Hematopoietic multipotent progenitor cell treated with erythropoietin and hydrocortisone succinate and interleukin-3 and kit ligand, for 17 days (in vitro differentiated cells): ENCODE data around the gene NFAM1.
A peak's percentile ranks its signal among the peaks of the same experiment; 100 is the strongest.

ENCODE experiments used
- DNase-seq: peaks from one replicate; pipeline ENCODE4 v3.0.0-alpha.2; 2015; ENCODE audit warnings: low spot score

The NFAM1 gene

DNA sequence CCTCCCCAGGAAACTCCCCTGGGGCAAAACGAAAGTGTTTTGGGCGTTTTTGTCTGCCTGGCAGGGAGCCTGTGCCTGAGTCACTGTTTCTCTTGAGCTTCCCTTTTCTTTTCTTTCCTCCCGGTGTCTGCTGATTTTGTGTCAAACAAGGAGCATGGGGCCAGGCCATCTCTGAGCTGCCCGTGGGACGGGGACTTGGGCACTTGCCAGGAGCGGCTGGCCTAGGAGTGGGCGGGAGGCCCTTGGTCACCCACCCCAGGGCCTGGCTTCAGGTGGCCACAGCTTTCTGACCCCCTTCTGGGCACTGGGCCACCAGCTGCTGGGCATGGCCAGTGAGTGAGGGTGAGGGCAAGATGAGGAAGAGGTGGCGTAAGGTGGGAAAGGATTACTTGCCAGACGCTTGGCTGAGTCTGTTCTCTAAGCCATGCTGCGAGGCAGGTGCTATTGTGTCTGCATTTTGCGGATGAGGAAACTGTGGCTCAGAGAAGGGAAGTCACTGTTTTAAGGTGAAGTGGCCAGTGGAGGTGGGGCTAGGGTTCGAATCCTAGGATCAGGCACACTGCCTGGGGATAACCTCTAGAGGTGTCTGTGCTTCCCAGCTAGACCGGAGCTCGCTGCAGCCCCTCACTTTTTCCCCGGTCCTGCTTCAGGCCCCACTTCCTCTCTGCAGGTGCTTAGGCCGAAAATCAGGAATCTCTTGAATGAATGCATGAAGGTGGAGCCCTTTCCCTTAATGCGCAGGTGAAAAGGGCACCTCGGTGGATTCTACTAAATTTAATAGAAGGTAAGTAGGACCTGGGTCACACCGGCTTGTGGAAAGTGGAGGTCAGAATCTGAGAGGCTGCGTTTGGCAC lies 7.8 kb upstream of the NFAM1 start:
- DNase-seq = no peak

GRCh38 chr22:42439021-42439567 lies 6.9 kb upstream of the NFAM1 start:
- DNase-seq = no peak

DNA sequence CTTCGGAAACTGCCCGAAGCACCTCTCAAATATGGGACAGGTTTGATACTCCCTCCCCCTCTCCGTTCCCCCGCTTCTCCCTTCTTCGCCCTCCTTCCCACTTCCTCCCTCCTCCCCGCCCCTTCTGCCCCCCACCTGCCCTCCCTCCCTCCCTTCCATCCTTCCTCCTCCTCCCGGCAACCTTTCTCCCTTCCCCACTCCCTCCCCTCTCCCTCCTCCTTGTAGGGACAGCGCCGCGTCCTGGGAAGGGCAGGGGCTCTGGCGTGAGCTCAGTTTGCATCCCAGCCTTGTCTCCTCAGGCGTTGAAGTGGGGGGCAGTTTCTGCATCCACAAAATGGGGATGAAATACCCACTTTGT lies 6.1 kb upstream of the NFAM1 start:
- no peak for DNase-seq

- peak; percentile 71 for DNase-seq
These were observed 5.5 kb upstream of the NFAM1 start for GRCh38 chr22:42437488-42438292.

GRCh38 chr22:42436404-42436803 lies 4.2 kb upstream of the NFAM1 start:
- no peak for DNase-seq

GRCh38 chr22:42434748-42435425 lies 2.7 kb upstream of the NFAM1 start:
- DNase-seq = no peak

GRCh38 chr22:42433754-42434682 lies 1.8 kb upstream of the NFAM1 start:
- no peak for DNase-seq

DNA sequence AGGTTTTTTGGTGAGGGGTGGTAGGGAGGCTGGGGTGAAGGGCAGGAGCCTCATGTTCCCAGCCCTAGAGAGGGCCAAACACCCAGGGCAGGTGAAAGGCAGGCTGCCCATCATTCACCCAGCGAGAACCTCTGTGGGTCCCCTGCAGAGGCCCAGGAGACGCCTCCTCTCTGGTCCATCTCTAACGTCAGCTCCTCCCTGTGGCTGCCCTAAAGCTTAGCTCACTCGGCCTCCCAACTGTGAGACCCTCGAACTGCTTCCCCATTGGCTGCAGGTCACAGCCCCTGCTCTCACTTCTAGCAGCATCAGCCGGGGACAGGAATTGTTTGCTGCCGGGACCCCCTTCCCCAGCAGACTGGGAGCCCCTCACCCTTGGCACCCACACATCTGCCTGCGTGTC lies 615 bp upstream of the NFAM1 start:
- DNase-seq = no peak

GRCh38 chr22:42431401-42432019 lies 693 bp downstream of the NFAM1 start:
- no peak for DNase-seq

DNA sequence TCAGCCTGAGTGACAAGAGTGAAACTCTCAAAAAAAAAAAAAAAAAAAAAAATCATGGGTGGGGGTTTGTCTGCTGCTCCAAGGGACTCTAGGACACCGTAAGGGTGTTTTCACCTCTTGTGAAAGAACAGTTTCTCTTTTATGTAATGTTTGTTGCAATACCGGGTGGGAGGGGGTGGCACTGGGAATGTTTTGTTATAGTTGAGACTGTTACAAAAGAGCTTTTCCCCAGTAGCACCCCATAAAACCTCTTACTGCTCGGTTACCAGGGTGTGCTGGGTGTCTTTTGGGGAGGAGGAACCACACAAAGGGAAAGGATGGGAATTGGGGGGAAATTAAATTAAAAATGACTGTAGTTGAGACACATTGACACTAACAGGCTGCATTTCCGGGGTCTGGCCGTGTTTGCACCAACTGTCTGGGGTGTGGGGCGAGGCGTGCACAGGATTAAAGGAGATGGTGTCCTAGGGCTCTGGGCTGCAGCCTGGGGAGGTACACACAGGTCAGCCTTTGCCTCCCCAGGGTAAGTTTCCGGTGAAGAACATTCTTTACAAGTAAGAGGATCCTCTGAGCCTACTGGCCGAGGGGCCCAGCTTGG lies 1.6 kb downstream of the NFAM1 start:
- no peak for DNase-seq

DNA sequence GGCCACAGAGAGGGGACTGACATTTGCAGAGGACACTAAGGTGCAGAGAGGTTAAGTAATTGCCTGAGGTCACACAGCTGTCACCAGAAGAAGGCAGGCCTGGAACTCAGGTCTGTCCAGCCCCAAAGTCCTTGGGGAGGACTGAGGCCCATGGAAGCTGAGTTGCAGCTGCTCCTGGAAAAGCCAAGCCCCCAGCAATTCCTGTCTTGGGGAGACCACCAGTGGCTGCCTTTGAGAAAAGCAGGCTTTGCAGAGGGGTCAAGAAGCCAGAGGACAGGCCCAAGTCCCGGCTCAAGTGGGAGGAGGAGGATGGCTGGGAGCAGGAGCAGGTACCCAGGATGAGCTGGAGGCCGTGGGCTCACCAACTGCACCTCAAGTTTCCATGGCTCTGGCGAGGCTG lies 3.4 kb downstream of the NFAM1 start:
- DNase-seq = no peak

GRCh38 chr22:42428025-42428424 lies 4.2 kb downstream of the NFAM1 start:
- no peak for DNase-seq

- DNase-seq = no peak
These were observed 5.0 kb downstream of the NFAM1 start for GRCh38 chr22:42427167-42427566.

- DNase-seq = no peak
These were observed 6.2 kb downstream of the NFAM1 start for GRCh38 chr22:42425989-42426355.

DNA sequence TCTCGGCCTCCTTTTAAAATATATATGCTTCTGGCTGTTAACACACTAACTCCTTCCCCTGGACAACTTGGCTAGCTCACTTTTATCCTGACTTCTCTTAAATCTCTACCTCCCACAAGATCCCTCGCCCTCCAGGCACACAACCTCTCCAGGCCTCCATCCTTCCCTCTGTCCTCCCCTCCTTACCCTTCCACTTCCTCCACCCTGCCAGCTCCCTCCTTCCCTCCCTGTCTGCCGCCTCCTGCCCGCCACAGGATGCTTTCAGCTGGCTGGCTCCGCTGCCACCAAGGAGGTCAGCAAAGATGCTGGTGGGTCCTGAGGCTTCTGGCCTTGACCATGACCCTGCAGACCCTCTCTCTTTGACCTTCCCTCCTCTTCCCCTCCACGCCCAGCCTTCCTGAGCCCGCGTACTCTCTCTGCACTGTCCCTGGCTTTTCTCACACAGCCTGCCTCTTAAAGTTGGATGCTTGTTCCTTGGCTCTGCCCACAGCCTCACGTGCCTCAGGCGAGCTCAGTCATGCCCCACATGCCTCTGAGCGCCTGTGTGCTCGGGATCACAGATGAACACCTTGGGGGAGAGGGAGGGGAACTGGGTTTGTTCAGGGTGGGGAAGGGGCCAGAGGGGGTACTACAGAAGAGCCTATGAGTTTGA lies 6.7 kb downstream of the NFAM1 start:
- DNase-seq = no peak

DNA sequence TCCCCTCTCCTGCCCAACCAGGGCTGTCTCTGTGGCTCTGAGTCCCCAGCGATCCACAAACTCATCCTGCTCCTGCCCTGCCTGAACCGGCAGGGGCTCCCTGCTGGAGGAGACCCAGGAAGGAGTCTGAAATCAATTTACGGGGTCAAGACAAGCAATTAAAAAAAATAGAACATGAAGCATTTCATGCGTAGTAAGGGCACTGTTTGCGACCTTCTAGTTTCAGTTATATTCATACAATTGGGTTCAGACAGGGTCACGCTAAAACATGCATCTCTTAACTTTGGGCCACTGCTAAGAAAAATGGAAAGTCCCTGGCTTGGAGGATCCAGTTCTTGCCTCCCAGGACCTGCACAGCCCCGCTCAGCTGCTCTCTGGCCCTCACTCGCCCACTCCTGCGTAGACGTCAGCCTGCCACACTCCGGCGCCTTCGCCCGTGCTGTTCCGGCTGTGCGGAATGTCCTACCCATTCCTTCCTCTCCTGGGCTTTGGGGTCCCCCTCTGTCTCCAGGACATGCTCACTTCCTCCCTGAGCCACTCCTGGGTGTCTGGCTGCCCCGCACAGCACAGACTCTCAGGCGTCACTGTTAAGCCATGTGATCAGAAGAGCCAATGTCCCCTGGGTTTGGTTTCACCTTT lies 12.8 kb downstream of the NFAM1 start:
- DNase-seq = no peak

DNA sequence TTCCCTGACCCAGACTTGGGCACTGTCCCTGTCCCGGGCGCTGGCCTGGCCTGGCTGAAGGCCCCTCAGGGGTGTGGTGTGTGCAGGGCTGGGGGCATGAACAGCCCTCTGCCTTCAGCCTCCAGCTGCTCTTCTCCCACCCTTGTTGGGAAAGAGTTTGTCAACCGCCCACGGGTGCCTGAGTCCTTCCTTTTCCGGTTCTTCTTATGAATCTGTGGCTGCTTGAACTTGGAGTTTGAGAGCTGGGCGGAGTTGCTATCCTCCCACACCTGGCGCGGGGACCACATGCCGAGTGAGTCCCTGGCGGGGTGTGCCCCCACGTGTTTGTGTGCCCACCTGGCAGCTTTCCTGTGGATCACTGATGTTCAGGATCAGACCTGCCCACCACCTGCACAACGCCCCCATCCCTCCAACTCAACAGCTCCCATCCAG lies 13.4 kb downstream of the NFAM1 start:
- DNase-seq = no peak

GRCh38 chr22:42417645-42418305 lies 14.4 kb downstream of the NFAM1 start:
- DNase-seq = no peak

- DNase-seq = no peak
These were observed 15.5 kb downstream of the NFAM1 start for GRCh38 chr22:42416671-42417230.
